ENCODE results near the gene CAMTA1. TPM values are rescaled to one million over a fixed set of nuclear protein-coding genes. Genes with fewer than 3 reads are reported as not detected.

CAMTA1 gene
- total RNA-seq, 1 donor from 2014 or later = 63.8 TPM

DNA sequence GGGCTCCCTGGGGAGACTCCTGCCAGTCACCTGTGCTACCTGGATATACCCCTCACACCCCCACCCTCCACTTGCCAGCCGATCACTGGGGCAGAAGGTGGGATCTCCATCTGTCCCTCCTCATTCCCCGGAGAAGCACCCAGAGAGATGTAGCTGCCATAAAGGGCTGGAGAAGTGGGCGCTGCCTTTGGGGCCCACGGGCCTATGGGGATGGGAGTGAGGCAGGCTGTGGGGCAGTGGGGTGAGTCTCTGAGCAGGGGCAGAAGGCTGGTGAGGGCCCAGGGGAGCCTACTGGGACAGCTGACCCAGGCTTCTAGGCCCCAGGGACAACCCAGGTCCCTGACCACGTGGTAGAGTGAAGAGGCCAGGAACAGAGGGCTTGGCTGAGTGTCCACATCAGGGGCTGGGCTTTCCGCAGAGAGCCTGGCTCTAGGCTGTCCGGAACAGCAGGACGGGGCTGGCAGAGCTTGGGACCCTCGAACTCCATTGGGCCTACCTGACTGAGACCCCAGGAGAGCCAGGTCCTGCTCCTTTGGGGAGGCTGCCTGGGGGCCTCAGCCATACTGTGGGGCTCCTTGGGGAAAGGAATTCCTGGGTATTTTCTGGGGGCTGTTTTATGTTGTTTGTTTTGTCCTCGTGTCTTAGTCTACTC lies 780.0 kb downstream of the CAMTA1 start:
- DNase-seq (ENCODE audit: low spot score) = peak; percentile 79
- no peaks in the 10 kb centered on the region for H3K9me3 Mint-ChIP-seq (ENCODE audit: low read depth)
- TF ChIP-seq, protein P1, sequence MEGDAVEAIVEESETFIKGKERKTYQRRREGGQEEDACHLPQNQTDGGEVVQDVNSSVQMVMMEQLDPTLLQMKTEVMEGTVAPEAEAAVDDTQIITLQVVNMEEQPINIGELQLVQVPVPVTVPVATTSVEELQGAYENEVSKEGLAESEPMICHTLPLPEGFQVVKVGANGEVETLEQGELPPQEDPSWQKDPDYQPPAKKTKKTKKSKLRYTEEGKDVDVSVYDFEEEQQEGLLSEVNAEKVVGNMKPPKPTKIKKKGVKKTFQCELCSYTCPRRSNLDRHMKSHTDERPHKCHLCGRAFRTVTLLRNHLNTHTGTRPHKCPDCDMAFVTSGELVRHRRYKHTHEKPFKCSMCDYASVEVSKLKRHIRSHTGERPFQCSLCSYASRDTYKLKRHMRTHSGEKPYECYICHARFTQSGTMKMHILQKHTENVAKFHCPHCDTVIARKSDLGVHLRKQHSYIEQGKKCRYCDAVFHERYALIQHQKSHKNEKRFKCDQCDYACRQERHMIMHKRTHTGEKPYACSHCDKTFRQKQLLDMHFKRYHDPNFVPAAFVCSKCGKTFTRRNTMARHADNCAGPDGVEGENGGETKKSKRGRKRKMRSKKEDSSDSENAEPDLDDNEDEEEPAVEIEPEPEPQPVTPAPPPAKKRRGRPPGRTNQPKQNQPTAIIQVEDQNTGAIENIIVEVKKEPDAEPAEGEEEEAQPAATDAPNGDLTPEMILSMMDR (IDR thresholded peaks at IDR 0.05) = no peak
- H3K4me1 Mint-ChIP-seq (ENCODE audit: low read depth) = no peaks in the 10 kb centered on the region
- H3K36me3 Mint-ChIP-seq (ENCODE audit: low read depth) = no peaks in the 10 kb centered on the region
- no peak overlapping the region for H3K27ac Mint-ChIP-seq (ENCODE audit: unreplicated experiment)
- no peaks in the 10 kb centered on the region for H3K27me3 Mint-ChIP-seq (ENCODE audit: low read depth)
- no peak overlapping the region for H3K4me3 Mint-ChIP-seq (ENCODE audit: unreplicated experiment)

DNA sequence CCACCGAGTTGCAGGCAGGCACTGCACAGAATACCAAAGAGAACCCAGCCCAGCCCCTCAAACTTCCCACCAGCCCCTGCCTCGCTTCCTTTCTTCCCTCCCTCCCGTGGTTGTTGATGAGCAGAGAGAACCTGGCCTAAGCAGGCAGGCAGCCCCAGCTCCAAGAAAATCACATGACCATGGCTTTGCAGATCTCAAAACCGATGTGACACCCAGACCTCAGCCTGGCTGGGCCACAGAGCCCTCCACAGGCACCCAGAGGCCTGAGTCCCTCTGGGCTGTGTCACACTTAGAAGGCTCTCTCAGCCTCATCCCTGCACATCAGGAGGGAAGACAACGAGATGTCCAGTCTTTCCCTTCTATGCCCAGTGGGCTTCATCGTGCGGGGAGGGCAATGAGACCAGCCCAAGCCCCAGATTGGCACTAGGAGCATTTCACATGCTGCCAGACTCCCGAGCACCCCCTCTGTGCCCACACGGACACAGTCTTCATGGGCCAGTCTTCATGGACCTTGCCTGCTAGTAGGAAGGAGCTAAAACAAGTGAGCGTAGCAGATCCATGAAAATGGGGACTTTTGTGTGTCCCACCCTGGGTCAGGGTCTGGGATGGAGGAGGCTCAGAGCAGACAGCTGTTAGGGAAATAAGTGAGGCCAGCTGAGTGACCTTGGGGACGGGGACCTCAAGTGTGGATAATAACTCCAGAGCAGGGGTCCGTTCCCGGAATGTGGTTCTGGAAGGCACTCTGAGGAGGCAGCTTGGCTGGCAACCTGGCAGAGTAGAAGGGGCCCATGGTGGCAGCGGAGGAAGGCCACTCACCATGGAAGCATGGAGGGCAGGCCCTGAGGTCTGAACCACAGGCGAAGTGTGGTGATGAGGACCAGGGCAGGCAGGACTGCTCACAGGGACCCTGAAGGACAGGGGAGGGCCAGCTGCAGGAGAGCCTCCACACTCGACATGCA lies 781.4 kb downstream of the CAMTA1 start:
- Mint-ChIP-seq H3K4me3 (ENCODE audit: unreplicated experiment) (no peak overlapping the region), H3K27ac (ENCODE audit: unreplicated experiment) (no peak overlapping the region), H3K36me3 (ENCODE audit: low read depth) (no peaks in the 10 kb centered on the region), H3K4me1 (ENCODE audit: low read depth) (no peaks in the 10 kb centered on the region), H3K27me3 (ENCODE audit: low read depth) (no peaks in the 10 kb centered on the region), H3K9me3 (ENCODE audit: low read depth) (no peaks in the 10 kb centered on the region)
- TF ChIP-seq, protein P1 (IDR thresholded peaks at IDR 0.05) = no peak
- DNase-seq (ENCODE audit: low spot score) = peak; percentile 65

DNA sequence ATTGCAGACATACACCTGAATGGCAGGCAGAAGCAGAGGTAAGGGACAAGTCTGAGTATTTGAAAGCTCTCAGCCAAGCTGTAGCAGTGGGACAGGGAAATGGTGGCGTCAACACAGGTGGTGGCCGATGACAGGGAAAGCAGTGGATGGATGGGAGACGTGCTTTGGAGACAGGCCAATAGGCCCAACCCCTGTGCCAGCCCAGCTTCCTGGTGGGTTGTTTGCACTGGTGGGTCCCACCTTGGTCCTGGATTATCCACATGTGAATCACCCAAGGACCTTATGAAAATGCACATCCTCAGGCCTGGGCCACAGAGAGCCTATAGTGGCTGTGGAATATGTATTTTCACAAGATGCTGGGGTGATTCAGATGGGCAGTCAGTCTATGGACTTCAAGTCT lies 782.1 kb downstream of the CAMTA1 start:
- TF ChIP-seq, protein P1 (IDR thresholded peaks at IDR 0.05) = no peak
- no peaks in the 10 kb centered on the region for H3K4me1 Mint-ChIP-seq (ENCODE audit: low read depth)
- H3K27ac Mint-ChIP-seq (ENCODE audit: unreplicated experiment) = no peak overlapping the region
- no peak overlapping the region for H3K4me3 Mint-ChIP-seq (ENCODE audit: unreplicated experiment)
- no peaks in the 10 kb centered on the region for H3K36me3 Mint-ChIP-seq (ENCODE audit: low read depth)
- peak; percentile 24 for DNase-seq (ENCODE audit: low spot score)
- no peaks in the 10 kb centered on the region for H3K27me3 Mint-ChIP-seq (ENCODE audit: low read depth)
- no peaks in the 10 kb centered on the region for H3K9me3 Mint-ChIP-seq (ENCODE audit: low read depth)

DNA sequence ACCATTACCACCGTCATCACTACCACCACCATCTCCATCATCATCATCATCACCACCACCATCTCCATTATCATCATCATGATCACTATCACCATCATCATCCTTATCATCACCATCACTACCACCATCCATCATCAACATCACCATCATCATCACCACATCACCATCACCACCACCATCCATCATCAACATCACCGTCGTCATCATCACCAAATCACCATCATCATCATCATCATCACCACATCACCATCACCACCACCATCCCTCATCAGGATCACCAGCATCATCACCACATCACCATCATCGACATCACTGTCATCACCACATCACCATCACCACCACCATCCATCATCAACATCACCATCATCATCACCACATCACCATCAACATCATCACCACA lies 782.8 kb downstream of the CAMTA1 start:
- Mint-ChIP-seq H3K4me3 (ENCODE audit: unreplicated experiment) (no peak overlapping the region), H3K4me1 (ENCODE audit: low read depth) (no peaks in the 10 kb centered on the region), H3K9me3 (ENCODE audit: low read depth) (no peaks in the 10 kb centered on the region), H3K36me3 (ENCODE audit: low read depth) (no peaks in the 10 kb centered on the region), H3K27me3 (ENCODE audit: low read depth) (no peaks in the 10 kb centered on the region), H3K27ac (ENCODE audit: unreplicated experiment) (no peak overlapping the region)
- no peak for DNase-seq (ENCODE audit: low spot score)
- TF ChIP-seq, protein P1 (IDR thresholded peaks at IDR 0.05) = no peak

DNA sequence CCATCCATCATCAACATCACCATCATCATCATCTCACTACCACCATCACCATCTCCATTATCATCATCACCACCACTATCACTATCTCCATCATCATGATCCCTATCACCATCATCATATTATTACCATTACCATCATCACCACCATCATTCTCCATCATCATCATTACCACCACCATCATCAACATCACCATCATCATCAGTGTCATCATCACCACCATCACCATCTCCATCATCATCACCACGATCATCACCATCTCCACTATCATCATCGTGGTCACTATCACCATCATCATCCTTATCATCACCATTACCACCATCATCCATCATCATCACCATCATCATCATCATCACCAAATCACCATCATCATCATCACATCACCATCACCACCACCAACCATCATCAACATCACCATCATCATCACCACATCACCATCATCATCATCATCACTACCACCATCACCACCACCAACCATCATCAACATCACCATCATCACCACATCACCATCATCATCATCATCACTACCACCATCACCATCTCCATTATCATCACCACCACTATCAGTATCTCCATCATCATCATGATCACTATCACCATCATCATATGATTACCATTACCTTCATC lies 783.8 kb downstream of the CAMTA1 start:
- Mint-ChIP-seq H3K9me3 (ENCODE audit: low read depth) (no peaks in the 10 kb centered on the region), H3K27ac (ENCODE audit: unreplicated experiment) (no peak overlapping the region), H3K36me3 (ENCODE audit: low read depth) (no peaks in the 10 kb centered on the region), H3K27me3 (ENCODE audit: low read depth) (no peaks in the 10 kb centered on the region), H3K4me3 (ENCODE audit: unreplicated experiment) (no peak overlapping the region), H3K4me1 (ENCODE audit: low read depth) (peaks cover 2% of the 10 kb centered on the region)
- TF ChIP-seq, protein P1 (IDR thresholded peaks at IDR 0.05) = no peak
- no peak for DNase-seq (ENCODE audit: low spot score)
